Measurements from ENCODE around the gene DNAJC1.

Gene DNAJC1

GRCh38 chr10:21959998-21960397, 43.5 kb downstream of the DNAJC1 start:
- DNase-seq: no peak

GRCh38 chr10:21954690-21955089, 48.8 kb downstream of the DNAJC1 start:
- DNase-seq: no peak

- peak; percentile 48 to 91 (median 90) for DNase-seq
These were observed 49.4 kb downstream of the DNAJC1 start for GRCh38 chr10:21954132-21954531.

- DNase-seq: peak; percentile 36 to 80 (median 70)
These were observed 49.9 kb downstream of the DNAJC1 start for GRCh38 chr10:21953585-21954057.

- DNase-seq: no peak
These were observed 53.0 kb downstream of the DNAJC1 start for GRCh38 chr10:21950566-21950965.

- DNase-seq: no peak
These were observed 56.6 kb downstream of the DNAJC1 start for GRCh38 chr10:21946946-21947345.

GRCh38 chr10:21944727-21945386, 58.7 kb downstream of the DNAJC1 start:
- DNase-seq: no peak

- peak; percentile 17 to 53 (median 47) for DNase-seq
These were observed 59.8 kb downstream of the DNAJC1 start for GRCh38 chr10:21943633-21944265.

GRCh38 chr10:21935439-21936023, 68.0 kb downstream of the DNAJC1 start:
- DNase-seq: no peak

- DNase-seq: no peak
These were observed 69.2 kb downstream of the DNAJC1 start for GRCh38 chr10:21934307-21934706.

GRCh38 chr10:21929070-21929469, 74.5 kb downstream of the DNAJC1 start:
- DNase-seq: no peak

- DNase-seq: no peak
These were observed 75.7 kb downstream of the DNAJC1 start for GRCh38 chr10:21927631-21928353.

GRCh38 chr10:21926949-21927348, 76.6 kb downstream of the DNAJC1 start:
- no peak for DNase-seq

GRCh38 chr10:21926358-21926925, 77.1 kb downstream of the DNAJC1 start:
- DNase-seq: no peak

- no peak for DNase-seq
These were observed 77.7 kb downstream of the DNAJC1 start for GRCh38 chr10:21925851-21926250.

- DNase-seq: no peak
These were observed 79.0 kb downstream of the DNAJC1 start for GRCh38 chr10:21924511-21924910.

- DNase-seq: no peak
These were observed 82.9 kb downstream of the DNAJC1 start for GRCh38 chr10:21920633-21921032.

- no peak for DNase-seq
These were observed 83.6 kb downstream of the DNAJC1 start for GRCh38 chr10:21919906-21920305.

- no peak for DNase-seq
These were observed 84.4 kb downstream of the DNAJC1 start for GRCh38 chr10:21919117-21919516.

- no peak for DNase-seq
These were observed 90.9 kb downstream of the DNAJC1 start for GRCh38 chr10:21912625-21913024.

GRCh38 chr10:21910798-21911197, 92.7 kb downstream of the DNAJC1 start:
- no peak for DNase-seq

- DNase-seq: no peak
These were observed 96.1 kb downstream of the DNAJC1 start for GRCh38 chr10:21907436-21907835.

GRCh38 chr10:21904930-21905329, 98.6 kb downstream of the DNAJC1 start:
- DNase-seq: no peak
